GM21529 (cell line): ENCODE data around the gene FOXR1.

Source experiments
- ATAC-seq: cut with Tn5 transposase; IDR thresholded peaks from one replicate; pipeline ENCODE4 v1.9.1; 2021; ENCODE audit not compliant: unreplicated experiment

FOXR1 gene

DNA sequence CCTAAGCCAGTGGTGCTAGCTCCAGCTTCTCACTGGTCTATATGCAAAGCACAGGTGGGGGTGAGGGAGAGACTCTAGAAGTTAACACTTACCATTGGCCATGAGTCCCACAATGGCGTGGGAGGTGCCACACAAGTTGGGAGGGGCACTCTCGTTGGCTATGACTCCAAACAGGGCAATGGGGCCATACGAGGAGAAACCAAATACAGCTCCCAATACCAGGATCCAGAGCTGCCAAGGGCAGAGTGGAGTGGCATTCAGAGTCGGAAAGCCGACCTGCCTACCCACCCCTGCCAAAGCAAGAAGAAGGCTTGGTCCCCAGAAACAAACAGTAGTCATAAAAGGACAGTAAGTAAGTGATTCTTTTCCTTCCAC, 53.5 kb downstream of the FOXR1 start:
- no peak for ATAC-seq

DNA sequence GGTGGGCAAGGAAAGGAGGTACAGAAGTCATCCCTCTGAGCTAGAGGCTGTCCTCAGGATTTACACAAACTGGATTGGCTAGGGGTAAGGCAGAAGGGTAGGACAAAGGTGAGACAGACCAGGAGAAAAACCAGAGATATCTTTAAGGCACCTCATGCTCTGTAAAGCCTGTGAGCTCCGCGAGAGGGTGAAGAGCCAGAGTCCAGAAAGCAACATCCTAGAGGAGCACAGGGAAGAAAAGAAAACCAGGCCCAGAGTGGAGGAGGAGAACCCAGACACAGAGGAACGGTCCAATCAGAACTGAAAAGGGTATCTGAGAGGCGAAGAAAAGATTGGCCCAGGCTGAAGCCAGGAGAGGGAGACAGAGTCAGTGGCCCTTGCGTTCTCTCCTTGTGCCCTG, 54.0 kb downstream of the FOXR1 start:
- no peak for ATAC-seq

DNA sequence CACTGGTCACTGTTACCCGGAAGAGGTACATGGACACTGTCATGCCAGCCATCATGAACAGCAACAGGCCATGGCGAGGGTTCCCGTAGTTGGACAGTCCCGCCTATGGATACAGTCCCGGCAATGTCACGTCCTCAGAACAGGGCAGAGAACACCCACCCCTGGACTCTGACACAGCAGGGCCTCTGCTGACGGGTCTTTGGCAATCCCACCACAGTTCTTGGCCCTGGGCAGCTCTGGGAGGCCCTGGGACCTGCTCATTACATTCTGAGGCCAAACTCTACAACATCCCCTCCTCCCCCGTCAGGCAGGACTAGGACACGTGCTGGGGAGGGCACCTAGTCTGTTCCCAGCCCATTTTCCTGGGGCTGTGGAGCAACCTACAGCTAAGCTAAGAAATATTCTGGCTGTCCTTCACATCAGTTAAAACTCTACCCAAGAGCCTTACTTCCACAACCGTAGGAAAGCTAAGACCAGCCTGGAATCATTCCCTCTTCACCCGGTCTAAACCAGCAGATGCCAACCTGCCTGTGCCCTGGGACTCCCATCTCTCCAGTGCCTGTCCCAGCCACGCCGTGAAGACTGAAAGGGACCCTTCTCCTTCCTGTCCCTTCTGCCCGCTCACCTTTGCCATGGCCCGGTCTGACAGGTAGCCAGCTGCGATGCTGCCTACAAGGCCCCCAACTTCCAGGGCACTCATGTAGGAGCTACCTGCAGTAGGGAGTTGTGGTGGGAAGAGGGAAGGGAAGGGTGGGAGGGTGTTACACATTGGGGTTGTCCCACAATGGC, 54.6 kb downstream of the FOXR1 start:
- ATAC-seq, result no peak

DNA sequence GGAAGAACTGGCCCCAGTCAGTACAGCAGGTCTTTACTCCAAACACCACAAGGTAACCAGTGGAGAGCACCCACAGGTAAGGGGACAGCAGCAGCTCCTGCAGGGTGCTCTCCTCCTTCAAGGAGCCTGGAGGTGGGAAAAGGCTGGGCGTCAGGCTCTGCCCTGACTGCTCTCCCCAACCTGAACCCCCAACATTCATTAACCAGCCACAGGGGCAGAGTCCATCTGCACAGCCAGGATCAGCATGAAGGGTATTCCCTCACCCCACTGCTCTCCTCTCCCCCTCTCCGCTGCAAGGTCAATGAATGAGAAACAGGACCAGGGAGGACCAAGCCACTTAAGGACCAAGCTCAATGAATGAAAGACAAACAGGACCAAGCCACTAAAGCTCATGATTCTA, 55.4 kb downstream of the FOXR1 start:
- ATAC-seq, result no peak

DNA sequence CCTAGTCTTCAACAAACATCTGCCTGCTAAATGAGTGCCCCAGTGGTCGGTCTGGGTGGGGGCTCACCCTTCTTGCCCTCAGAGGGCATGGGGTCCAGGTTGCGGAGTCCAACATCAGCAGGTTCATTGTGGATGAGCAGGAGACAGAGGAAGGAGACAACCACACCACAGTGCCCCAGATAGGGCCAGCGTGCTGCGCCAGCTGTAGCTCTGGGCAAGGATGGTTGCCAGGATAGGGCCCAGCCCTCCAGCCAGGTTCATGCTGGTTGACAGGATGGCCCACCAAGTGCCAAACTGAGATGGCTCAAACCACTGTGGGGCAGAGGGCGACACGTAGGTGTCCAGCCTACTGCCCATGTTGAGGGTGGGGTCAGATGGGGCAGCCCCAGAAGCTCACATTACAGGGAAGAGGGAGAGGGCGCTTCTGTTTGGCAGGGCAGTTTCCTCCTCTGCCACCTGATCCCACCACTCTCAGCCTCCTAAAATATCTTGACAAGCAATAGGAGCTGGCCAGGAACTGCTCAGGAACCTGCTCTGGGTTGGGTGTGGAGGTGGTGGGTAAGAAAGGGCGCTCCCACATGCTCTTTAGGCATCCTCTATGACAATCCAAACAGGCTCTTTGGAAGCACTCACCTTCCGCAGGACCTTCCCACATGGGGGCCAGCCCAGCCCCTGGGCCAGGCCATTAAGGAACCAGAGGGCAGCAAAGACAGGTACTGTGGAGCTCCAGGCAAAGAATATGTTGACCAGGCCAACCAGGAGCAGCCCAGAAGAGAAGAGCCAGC, 56.2 kb downstream of the FOXR1 start:
- ATAC-seq, result no peak

DNA sequence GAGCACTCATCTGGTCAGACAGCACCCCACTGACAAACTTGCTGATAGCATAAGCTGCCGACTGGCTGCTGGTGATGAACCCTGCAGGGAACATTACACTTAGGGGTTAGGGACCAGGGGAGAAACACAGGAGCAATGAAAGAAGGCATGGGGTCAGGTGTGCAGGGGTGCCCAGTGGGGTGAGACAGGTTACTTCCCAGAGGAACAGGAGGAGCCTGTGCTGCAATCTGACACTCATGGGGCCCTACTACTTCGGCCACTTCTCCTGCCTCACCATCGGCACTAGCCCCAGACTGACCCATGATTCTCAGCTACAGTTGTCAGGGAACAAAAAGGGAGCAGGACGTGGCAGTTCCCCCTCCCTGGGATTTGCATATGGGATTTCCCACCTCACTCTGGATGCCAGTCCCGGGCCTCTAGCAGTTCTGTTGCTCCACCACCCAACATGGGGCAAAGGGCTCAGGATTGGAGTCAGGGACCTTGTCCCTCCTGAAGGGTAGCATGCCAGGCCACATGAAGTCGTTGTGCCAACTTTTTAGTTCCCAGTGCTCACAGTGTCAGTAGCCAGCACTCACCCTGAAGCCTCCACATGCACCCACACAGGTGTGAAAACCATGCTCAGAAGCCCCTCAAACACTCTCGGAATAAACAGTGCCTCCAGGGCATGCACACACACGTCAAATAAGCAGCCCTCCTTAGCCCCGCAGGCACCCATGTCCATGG, 56.9 kb downstream of the FOXR1 start:
- ATAC-seq, result no peak

DNA sequence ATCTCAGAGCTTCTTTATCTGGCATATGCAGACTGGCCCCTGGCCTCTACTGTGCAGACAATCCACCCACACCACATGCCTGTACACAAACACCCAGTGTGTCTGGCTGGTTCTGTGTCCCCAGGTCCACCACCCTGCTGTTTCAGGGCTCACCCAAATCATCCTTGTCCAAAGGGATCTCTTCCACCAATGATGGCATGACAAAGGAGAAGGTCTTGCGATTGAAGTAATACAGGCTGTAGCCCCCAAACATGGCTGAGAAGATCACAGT, 57.4 kb downstream of the FOXR1 start:
- no peak for ATAC-seq

DNA sequence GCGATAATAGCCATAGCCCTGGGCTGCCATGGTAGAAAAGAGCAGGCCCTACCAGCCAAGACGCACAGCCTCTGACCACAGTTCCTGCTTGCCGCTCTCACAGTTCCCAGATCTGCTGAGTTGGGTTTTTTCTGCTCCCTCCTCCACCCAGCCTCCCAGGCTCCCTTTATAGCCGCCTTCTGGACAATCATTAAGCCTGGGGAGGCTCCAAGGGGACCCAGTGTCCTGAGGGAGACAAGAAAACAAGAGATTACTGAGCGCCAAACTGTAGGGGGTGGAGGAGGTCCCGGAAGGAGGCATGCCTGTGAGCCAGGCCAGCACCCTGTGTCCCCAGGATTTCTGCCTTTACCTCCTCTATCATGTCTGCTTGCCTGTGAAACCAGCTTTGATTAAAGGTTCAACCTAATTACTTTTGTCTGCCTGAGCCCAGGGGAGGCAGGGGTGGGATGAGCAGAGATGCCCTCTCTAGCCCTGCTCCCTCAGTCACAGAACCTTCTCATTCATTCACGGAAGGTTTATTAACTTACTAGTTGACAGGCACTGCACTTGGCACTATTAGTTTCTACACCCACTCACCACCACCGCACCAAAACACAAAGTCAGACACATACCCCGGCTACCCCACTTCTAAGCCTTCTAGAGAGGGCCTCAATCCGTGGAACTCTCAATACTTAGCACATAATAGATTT, 57.9 kb downstream of the FOXR1 start:
- ATAC-seq, result peak; percentile 17

DNA sequence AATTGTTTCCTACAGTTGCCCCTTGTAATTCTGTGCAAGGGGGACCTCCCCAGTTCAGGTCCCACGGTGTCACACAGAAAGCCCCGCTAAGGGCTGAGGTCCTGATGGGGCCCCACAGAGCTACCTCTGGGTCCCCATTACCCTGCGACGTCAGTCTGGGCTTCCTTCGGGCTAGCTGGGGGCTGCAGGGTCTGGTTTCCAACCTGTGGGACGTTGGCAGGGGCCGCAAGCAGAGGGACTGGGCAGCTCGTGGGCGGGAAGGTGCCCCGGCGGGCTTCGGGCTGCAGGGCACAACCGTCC, 58.4 kb downstream of the FOXR1 start:
- peak; percentile 11 for ATAC-seq

DNA sequence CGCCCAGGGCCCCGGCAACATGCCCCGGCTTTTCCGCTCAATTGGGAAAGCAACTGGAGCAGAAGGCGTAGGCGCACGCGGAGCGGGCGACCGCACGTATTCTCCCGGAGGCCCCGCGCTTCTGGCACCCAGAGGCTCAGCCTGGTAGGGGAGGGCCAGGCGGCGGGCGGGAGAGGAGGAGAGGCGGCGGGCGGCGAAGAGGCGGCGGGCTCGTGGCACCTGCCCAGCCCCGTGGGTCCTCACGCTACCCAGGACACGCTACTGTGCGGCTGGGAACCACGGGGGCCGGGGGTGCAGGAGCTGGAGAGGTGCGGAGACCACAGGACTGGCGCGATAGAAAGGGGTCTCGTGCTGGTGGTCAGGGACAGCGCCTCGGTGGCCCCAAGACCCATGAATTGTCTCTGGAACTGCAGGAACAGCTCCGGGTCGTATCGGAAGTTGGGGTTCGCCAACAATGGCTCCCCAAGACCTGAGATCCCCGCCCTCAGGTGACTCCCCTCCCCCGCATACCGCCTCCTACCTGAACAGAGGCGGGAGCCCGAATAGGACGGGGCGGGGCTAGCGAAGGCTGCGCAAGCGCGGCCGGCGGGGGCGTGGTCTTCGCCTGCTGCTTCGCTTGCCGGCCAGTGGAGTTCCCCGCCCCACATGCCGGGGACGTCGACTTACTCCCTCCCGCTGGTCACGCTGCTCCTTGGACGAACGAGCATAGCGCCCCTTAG, 58.9 kb downstream of the FOXR1 start, which contains the start of gene SLC37A4:
Gene SLC37A4 (minus strand): TSS at position 549 of the 719 bp plus-strand sequence.
- ATAC-seq, result peak; percentile 82
